Iris pigment epithelial cell (primary cell): Measurements from ENCODE around the gene VPS13A.

Experiments
- DNase-seq: peaks from one replicate; pipeline ENCODE4 v3.0.0-alpha.2; 2011; ENCODE audit warnings: low read depth

VPS13A gene

DNA sequence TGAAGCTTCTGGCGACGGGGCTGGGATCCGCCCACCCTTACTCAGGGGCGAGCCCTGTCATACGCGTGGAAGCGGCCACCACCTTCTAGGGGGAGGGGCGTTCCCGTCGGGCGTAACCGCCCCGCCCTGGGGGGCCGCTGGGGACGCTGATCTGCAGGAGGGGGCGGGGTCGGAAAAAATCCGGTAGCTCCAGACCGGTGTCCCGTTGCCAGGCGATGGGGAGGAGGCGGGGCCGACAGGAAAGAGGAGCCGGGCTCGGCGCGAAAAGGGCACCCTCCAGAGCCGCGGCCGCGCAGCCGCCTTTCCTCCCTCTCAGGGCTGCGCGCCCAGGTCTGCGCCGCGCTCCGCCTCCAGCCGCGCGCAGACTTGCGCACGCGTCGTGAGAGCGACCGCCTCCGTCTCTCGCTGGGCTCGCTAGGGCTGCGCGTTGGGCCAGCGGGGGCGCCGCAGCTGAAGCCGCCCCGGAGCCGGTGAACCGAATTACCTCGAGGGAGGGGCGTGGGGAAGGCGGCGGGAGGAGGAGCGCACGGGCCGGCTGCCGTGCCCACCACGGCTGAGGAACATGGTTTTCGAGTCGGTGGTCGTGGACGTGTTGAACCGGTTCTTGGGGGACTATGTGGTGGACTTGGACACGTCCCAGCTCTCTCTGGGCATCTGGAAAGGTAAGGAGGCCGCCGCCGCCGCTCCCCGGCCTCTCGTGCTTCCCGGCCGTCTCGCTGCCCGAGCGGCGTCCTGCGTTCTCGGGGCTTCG lies at the start of gene VPS13A:
Gene VPS13A, plus strand, starts transcription at position 392 of the 751 bp plus-strand sequence. Its CDS starts 171 bp downstream, at position 563.
- peak; percentile 94 for DNase-seq

- no peak for DNase-seq
These were observed 49.1 kb upstream of the VPS13A start for GRCh38 chr9:77128125-77128789.

GRCh38 chr9:77131399-77131798 lies 45.9 kb upstream of the VPS13A start:
- no peak for DNase-seq

GRCh38 chr9:77133011-77133410 lies 44.3 kb upstream of the VPS13A start:
- no peak for DNase-seq

DNA sequence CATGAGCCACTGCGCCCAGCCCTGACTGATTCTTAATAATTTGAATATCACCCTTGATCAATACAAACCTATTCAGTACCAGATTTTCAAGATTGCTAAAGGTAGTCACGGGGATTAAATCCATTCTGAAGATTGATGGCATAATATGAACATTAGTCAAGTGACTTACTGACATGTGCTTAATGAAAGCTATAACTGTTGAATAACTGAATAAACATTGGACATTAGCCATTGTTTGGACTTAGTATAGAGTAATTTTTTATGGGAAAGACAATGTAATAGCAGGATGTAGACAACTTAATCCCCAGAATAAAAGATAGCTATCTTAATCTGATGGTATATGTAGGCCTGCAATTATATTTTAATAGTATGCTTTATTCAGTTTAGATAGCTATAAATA lies 35.0 kb upstream of the VPS13A start:
- no peak for DNase-seq

GRCh38 chr9:77149879-77150278 lies 27.5 kb upstream of the VPS13A start:
- no peak for DNase-seq

GRCh38 chr9:77152289-77152688 lies 25.0 kb upstream of the VPS13A start:
- no peak for DNase-seq

GRCh38 chr9:77156646-77157371 lies 20.5 kb upstream of the VPS13A start:
- DNase-seq = no peak

DNA sequence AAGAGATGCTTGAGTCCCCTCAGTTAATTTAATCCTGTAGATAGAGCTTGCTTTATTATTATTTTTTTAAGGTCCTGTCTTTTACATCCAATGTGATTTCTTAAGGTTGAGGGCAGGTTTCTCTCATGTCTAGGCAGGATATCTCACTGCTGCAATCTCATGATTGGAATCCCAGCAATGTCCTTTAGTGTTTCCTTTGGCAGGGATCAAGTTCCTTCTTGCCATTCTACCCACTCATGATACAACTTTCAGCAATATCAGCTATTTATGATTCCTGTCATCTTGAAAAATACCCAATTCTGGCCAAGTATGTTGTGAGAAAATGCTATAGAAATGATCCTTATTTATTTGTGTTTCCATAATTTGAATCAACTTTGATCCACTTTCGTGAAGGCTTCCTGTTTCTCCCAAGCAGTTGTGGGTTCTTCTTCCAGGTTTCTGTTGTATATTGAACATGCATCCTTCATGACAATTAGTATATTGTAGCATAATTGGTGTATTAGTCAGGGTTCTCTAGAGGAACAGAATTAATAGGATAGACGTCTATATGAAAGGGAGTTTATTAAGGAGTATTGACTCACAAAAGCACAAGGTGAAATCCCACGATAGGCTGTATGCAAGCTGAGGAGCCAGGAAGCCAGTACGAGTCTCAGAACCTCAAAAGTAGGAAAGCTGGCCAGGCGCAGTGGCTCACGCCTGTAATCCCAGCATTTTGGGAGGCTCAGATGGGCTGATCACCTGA lies 18.4 kb upstream of the VPS13A start:
- DNase-seq = peak; percentile 88

DNA sequence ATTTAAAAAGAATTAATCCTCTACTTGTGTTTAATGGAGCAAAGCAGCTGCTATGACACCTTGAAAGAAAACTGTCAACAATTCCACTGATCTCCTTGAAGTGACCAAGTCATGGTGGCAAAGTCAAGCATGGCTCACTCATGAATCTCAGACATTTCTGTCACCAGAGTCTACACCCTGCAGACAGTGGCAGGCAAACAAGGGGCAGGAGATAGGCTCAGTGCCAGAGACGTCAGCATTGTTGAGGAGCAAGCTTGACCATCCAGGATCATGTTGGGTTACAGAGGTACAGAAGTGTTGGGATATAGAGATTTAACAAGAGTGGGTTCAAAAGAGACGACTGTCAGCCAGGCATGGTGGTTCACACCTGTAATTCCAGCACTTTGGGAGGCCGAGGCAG lies 16.1 kb upstream of the VPS13A start:
- DNase-seq = no peak

GRCh38 chr9:77161966-77162365 lies 15.4 kb upstream of the VPS13A start:
- no peak for DNase-seq

GRCh38 chr9:77162366-77162765 lies 15.0 kb upstream of the VPS13A start:
- no peak for DNase-seq

GRCh38 chr9:77163884-77164283 lies 13.4 kb upstream of the VPS13A start:
- peak; percentile 91 for DNase-seq

- DNase-seq = no peak
These were observed 11.1 kb upstream of the VPS13A start for GRCh38 chr9:77166193-77166592.

- no peak for DNase-seq
These were observed 6.2 kb upstream of the VPS13A start for GRCh38 chr9:77170991-77171699.

DNA sequence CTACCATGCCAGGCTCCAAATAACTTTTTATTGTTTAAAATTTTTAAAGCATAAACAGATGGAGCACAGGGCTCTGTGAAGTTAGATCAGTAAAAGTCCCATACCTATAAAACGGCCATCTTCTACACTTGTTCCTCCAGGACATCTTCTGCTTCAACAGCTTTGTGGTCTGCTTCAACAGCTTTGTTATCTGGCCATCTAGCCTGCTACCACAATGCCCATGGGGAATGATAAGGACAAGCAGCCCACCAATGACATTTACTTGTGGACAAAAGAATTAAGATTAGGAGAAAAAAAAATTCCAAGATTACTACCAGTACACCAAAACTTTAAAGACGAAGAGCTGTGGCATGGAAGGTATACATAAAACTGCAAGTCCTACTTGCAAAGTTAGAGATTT lies 2.2 kb upstream of the VPS13A start:
- no peak for DNase-seq

DNA sequence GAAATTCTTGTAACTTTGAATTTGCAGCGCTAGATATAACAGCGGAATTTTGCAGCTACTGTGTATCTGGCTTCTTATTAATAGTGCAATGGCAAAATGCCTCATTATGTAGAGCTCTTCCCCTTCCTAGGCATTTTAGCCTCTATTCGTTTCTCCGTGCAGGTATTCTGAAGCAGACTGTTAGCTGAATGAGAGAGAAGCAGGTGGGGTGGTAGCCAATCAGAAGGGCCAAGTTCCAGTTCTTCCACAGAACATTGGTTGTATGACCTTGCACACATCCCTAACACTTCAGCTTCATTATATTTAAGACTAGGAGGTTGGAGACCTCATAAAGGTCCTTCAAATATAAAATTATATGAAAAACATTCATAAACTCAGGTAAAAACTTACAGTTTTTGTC lies 1.2 kb upstream of the VPS13A start:
- no peak for DNase-seq

GRCh38 chr9:77176686-77177142 lies 620 bp upstream of the VPS13A start:
- DNase-seq = no peak

DNA sequence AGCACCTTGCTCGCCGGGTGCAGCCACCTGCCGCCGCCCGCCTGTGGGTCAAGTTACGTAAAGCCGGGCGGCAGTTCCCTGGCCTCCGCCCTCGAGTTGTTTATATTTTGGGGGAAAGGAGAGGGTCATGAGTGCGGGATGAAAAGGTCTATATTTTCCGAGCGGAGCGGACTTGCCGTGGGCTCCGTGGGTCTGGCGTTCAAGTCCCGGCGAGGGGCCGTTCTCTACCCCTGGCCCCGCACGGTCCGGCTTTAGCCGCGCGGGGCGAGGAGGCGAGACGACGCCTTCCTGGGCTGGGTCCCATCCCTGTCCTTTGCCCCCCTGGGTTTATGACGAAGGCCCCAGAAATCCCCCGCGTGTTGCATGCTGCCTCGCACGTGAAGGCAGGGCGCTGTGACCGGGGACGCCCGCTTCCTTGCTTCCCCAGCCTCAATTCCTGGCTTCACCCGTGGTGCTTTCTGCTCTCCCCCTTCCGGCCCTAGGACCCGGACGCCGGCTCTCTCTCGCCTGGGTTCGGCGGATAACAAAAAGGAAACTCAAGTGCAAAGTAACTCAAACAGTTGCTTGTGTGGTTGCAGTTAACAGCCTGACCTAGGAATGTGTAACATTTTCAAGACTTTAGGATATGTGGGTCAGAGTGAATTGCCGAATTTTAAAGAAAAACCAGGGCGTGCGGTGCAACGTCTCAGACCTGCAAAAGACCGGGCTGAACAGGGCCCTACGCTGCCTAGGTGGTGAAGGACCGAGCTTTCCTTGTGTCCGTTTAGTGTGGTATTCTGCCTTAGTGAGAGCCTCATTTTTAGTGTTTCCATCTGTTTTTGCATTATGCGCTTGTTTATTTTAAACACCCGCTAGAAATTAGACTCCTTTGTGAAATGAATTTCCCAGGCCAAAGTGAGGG lies 810 bp downstream of the VPS13A start:
- DNase-seq = peak; percentile 43

DNA sequence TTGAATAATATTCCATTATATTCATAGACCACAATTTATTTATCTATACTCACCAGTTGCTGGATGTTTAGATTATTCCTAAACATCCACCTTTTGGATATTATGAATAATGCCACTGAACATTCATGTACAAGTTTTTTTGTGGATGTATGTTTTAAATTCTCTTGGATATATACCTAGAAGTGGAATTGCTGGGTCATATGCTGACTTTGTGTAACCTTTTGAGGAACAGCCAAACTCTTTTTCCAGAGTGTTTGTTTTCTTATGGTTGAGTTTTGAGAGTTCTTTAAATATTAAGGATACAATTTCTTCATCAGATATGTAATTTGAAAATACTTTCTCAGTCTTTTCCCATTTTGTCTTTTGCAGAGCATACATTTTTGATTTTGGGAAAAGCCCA lies 2.7 kb downstream of the VPS13A start:
- no peak for DNase-seq

GRCh38 chr9:77183581-77183980 lies 6.2 kb downstream of the VPS13A start:
- DNase-seq = no peak
